OCI-M1 (cell line): ENCODE data around the gene LRRIQ3.

ENCODE experiments used
- DNase-seq: peaks from one replicate; lab custom pipeline; 2025; lab: John Stamatoyannopoulos, UW

LRRIQ3 gene

GRCh38 chr1:74113333-74113732 is 84.6 kb downstream of the LRRIQ3 start:
- no peak for DNase-seq

- DNase-seq, result no peak
These were observed 90.6 kb downstream of the LRRIQ3 start for GRCh38 chr1:74107394-74107793.

DNA sequence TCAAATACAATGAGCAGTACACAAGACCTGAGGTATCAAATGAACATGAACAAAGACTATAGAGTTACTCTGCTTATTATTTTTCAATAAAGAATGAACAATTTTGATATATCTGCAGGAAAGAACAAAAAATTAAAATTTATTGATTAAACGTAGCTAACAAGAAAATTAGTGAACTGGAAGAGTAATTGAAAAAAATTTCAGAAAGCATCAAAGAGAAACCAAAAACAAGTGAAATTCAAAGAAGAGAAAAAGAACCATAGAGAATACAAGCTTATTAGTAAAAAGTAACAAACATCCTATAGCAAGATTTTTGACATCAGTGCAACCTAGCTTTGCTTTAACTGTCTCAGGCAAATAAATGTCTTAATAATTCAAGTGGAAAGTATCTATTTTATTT is 106.6 kb downstream of the LRRIQ3 start:
- no peak for DNase-seq

DNA sequence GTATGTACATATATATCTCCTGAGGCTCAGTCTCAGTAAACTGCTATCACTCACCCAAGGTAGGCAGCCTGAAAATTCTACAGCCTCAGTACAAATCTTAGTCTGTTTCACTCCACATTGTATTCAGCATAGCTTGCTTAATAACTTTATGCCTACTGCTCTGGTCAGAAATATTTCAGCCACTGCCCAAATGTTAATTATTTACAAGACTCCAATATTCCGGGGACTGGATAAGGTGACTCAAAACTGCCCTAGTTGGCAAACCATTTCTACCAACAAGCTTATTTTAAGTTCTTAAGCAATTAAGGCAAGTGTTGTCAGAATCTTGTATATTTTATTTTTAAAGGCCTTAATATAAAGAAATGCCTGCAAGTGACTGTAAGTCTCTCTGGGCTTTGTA is 114.8 kb downstream of the LRRIQ3 start:
- DNase-seq, result no peak

GRCh38 chr1:74065081-74065480 is 132.9 kb downstream of the LRRIQ3 start:
- no peak for DNase-seq

DNA sequence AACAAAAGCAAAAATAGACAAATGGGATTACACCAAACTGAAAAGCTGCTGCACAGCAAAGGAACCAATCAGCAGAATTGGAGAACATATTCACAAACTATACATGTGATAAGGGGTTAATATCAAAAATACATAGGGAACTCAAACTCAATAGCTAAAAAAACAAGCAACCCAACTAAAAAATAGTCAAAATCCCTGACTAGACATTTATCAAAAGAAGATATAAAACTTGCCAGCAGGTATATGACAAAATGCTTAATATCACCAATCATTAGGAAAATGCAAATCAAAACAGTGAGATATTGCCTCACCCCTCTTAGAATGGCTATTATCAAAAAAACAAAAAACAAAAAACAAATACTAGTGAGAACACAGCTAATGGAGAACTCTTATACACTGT is 140.3 kb downstream of the LRRIQ3 start:
- DNase-seq, result no peak

- no peak for DNase-seq
These were observed 144.6 kb downstream of the LRRIQ3 start for GRCh38 chr1:74053407-74053806.

GRCh38 chr1:74050386-74050785 is 147.6 kb downstream of the LRRIQ3 start:
- DNase-seq, result peak; percentile 3

- no peak for DNase-seq
These were observed 159.9 kb downstream of the LRRIQ3 start for GRCh38 chr1:74038042-74038441.

DNA sequence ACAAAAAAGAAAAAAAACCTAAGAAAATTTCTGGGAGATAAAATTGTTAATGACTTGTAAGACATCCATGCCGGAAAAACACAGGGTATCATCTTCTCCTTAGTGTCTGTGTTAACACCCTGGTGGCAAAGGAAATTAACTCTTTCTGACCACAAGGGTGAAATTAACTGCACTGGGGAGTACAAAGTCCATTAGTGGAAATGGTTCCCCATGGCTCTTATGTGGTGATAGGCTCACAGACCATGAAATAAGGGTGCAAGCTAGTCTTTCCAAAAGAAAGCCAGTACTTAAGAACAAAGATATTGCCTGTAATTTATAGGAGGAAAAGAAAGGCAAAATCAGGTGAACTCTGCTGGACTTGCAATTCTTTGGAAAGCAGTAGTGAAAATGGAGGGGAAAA is 185.4 kb downstream of the LRRIQ3 start:
- peak; percentile 37 for DNase-seq

DNA sequence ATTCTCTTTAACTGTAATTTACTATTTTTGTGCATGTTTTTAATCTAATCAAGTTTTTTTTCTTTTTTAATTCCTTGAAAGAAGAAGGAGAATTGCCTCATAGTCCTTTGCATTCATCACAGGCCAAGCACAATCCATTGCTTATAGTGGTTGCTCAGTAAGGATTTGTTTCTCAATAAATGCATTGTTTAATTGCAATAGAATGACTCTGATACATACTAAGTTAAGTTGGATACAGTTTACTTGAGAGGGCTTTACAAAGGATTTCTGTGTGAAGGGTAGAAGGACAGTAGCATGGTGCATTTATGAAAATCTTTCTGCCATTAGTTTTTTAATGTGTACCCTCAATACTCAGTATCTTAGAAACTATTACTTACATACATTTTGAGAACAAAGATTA is 186.2 kb downstream of the LRRIQ3 start:
- DNase-seq, result no peak

- peak; percentile 85 for DNase-seq
These were observed 187.8 kb downstream of the LRRIQ3 start for GRCh38 chr1:74010206-74010605.

DNA sequence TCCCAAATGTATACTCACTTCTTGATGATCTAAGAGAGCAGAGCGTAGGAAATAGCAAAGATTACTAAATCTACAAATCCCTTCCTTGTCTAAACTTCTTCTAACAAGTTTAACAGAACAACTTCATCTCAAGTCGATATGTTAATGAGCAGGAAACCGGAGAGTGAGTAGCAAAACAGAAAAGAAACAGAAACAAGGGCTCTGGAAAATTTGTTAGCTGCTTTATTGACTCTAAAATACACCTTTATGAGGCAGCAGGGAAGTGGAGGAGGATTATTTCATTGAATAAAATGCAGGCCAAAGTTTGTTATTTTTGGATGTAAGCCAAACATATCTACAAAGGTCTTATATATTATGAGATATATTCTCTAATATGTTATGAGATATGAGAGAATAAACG is 192.4 kb downstream of the LRRIQ3 start:
- no peak for DNase-seq

GRCh38 chr1:74003806-74004205 is 194.2 kb downstream of the LRRIQ3 start:
- no peak for DNase-seq

- peak; percentile 78 for DNase-seq
These were observed 199.5 kb downstream of the LRRIQ3 start for GRCh38 chr1:73998348-73998959.

DNA sequence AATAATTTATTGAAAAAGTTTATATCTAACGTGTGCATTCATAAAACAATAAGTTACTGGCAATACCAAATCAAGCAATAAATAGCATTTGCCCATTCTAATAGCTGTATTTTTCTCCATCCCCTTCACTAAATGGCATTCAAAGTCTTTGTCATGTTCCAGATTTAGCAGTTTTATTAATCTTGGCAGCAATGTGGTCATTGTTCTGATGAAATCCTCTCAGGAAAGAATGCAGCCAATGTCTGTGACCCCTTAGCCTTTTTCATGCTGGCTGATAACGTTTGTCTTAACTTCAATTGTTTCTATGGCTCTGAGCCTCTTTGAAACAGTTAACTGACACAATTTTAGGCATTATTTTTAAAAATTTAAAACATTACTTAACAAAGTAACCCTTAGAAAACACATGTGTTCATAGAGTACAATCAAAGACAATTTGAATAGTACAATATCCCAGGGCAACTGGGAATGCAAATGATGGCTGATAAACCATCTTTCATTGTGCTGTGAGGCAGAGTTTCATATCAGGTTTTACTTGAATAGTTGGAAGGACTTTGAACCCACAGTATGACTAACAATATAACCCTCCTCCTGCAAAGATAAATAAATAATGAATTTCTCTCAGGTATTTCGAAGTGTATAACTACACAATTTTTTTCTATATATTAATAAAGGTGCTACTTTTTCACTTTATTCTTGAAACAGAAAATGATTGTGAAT is 217.5 kb downstream of the LRRIQ3 start:
- no peak for DNase-seq

GRCh38 chr1:73979684-73980083 is 218.3 kb downstream of the LRRIQ3 start:
- no peak for DNase-seq

GRCh38 chr1:73978964-73979363 is 219.0 kb downstream of the LRRIQ3 start:
- DNase-seq, result no peak
